Liver (tissue), 9 donors: ENCODE results near the gene MIOX. TPM values are rescaled to one million over a fixed set of nuclear protein-coding genes. Genes with fewer than 3 reads are reported as not detected.
A peak's percentile ranks its signal among the peaks of the same experiment; 100 is the strongest.

Source experiments
- DNase-seq: peaks from one replicate; pipeline ENCODE4 v3.0.0-alpha.2; 2017; ENCODE audit warnings: low spot score
- H3K27ac ChIP-seq, 2 donors: one replicate each; pipeline ENCODE4 v1.7.0; 2013; ENCODE audit warnings: inconsistent platforms in 2 of 2, low read length in 2 of 2, control low read depth in 1 of 2, low read depth in 1 of 2, mild to moderate bottlenecking in 1 of 2
- H3K27me3 ChIP-seq, 4 donors: one replicate each; pipeline versions ENCODE4 v1.6.1 to v1.7.0; 2013; ENCODE audit warnings: low read length in 3 of 4, inconsistent platforms in 1 of 4, mild to moderate bottlenecking in 1 of 4, moderate library complexity in 1 of 4; ENCODE audit not compliant: control insufficient read depth in 4 of 4, insufficient read depth in 4 of 4
- H3K36me3 ChIP-seq, 4 donors: one replicate each; pipeline versions ENCODE4 v1.6.1 to v1.7.0; 2013; ENCODE audit warnings: low read length in 3 of 4, mild to moderate bottlenecking in 3 of 4, low read depth in 1 of 4, moderate library complexity in 1 of 4; ENCODE audit not compliant: control insufficient read depth in 4 of 4, insufficient read depth in 3 of 4
- H3K4me1 ChIP-seq, 4 donors: one replicate each; pipeline versions ENCODE4 v1.6.1 to v1.7.0; 2013; ENCODE audit warnings: low read length in 3 of 4, mild to moderate bottlenecking in 3 of 4, moderate library complexity in 1 of 4; ENCODE audit not compliant: control insufficient read depth in 4 of 4, insufficient read depth in 4 of 4
- H3K4me3 ChIP-seq, 3 donors: one replicate each; pipeline versions ENCODE4 v1.6.1 to v1.7.0; 2013; ENCODE audit warnings: low read length in 3 of 3, control low read depth in 1 of 3, low read depth in 1 of 3, mild to moderate bottlenecking in 1 of 3
- H3K9ac ChIP-seq, 2 donors: one replicate each; pipeline ENCODE4 v1.7.0; 2013; ENCODE audit warnings: low read length in 2 of 2, mild to moderate bottlenecking in 2 of 2, moderate library complexity in 2 of 2, control low read depth in 1 of 2, low read depth in 1 of 2
- H3K9me3 ChIP-seq, 4 donors: one replicate each; pipeline versions ENCODE4 v1.6.1 to v1.7.0; 2013; ENCODE audit warnings: low read length in 3 of 4; ENCODE audit not compliant: control insufficient read depth in 4 of 4
- EGR1 ChIP-seq, 2 donors: IDR thresholded peaks; 2 replicates each; pipeline ENCODE4 v1.6.1; 2016 to 2018; ENCODE audit warnings: antibody characterized with exemption in 2 of 2, low read depth in 2 of 2
- GABPA ChIP-seq, 2 donors: IDR thresholded peaks in 1 of 2; conservative IDR thresholded peaks in 1 of 2; 2 replicates each; pipeline ENCODE4 v1.6.1; 2016; ENCODE audit warnings: antibody characterized with exemption in 2 of 2, mild to moderate bottlenecking in 1 of 2, moderate library complexity in 1 of 2
- HNF4A ChIP-seq, 2 donors: conservative IDR thresholded peaks; 2 replicates each; pipeline ENCODE4 v1.6.1; 2016; ENCODE audit warnings: antibody characterized with exemption in 2 of 2, mild to moderate bottlenecking in 2 of 2
- HNF4G ChIP-seq: IDR thresholded peaks from 2 replicates; pipeline ENCODE4 v1.6.1; 2016; ENCODE audit warnings: antibody characterized with exemption
- NR2F2 ChIP-seq: IDR thresholded peaks from 2 replicates; pipeline ENCODE4 v1.6.1; 2016; ENCODE audit warnings: antibody characterized with exemption
- RAD21 ChIP-seq, 2 donors: IDR thresholded peaks; 2 replicates each; pipeline ENCODE4 v1.6.1; 2016; ENCODE audit warnings: antibody characterized with exemption in 2 of 2, mild to moderate bottlenecking in 2 of 2
- RXRA ChIP-seq, 2 donors: IDR thresholded peaks; 2 replicates each; pipeline ENCODE4 v1.6.1; 2017 to 2018; ENCODE audit warnings: antibody characterized with exemption in 2 of 2, mild to moderate bottlenecking in 1 of 2
- SP1 ChIP-seq: IDR thresholded peaks from 2 replicates; pipeline ENCODE4 v1.6.1; 2018; ENCODE audit warnings: antibody characterized with exemption, mild to moderate bottlenecking
- TAF1 ChIP-seq: conservative IDR thresholded peaks from 2 replicates; pipeline ENCODE4 v1.6.1; 2016; ENCODE audit warnings: antibody characterized with exemption, mild to moderate bottlenecking
- YY1 ChIP-seq: IDR thresholded peaks from 2 replicates; pipeline ENCODE4 v1.6.1; 2016; ENCODE audit warnings: antibody characterized with exemption, mild to moderate bottlenecking
- whole genome bisulfite sequencing: extraction: QIAGEN DNeasy Blood & Tissue Kit; methylation state at CpG from one replicate; pipeline ENCODE4 v1.1.7; 2013; 5-methylcytosine and 5-hydroxymethylcytosine counted together
- polyA plus RNA-seq, 2 donors: library from polyadenylated mRNA; stranded (reverse) in 1 of 2; unstranded in 1 of 2; fragments of 200-250 nt in 1 of 2; fragments of >200 nt in 1 of 2; fragmentation: Nextera tagmentation in 1 of 2; extraction: Ambion mirVana in 1 of 2; gene quantifications; one replicate each; pipeline versions ENCODE4 v1.2.1 to v1.2.3, GENCODE V29; 2013 to 2015
- total RNA-seq, 2 donors: library from RNA; depleted of rRNA; stranded (reverse); fragments of >200 nt; gene quantifications; one replicate each; pipeline ENCODE4 v1.2.3, GENCODE V29; 2014
- TF ChIP-seq, protein P1 (sequence below): IDR thresholded peaks from 2 replicates; pipeline ENCODE4 v1.6.1; 2016; ENCODE audit warnings: antibody characterized with exemption, mild to moderate bottlenecking
- TF ChIP-seq, protein P2 (sequence below): IDR thresholded peaks from 2 replicates; pipeline ENCODE4 v1.6.1; 2016; ENCODE audit warnings: antibody characterized with exemption
- TF ChIP-seq, protein P3 (sequence below): fragments of 150-350 bp; IDR thresholded peaks from 2 replicates; pipeline ENCODE4 v1.5.1; 2017; ENCODE audit warnings: improper control_type of control experiment, low read depth, low read length; ENCODE audit not compliant: missing input control
- donor health status: healthy.
- donor health status: healthy.
- donor health status: healthy.
- donor health status: healthy.
- donor health status: healthy.

The MIOX gene
- total and polyA plus RNA-seq, 4 donors, result not detected

DNA sequence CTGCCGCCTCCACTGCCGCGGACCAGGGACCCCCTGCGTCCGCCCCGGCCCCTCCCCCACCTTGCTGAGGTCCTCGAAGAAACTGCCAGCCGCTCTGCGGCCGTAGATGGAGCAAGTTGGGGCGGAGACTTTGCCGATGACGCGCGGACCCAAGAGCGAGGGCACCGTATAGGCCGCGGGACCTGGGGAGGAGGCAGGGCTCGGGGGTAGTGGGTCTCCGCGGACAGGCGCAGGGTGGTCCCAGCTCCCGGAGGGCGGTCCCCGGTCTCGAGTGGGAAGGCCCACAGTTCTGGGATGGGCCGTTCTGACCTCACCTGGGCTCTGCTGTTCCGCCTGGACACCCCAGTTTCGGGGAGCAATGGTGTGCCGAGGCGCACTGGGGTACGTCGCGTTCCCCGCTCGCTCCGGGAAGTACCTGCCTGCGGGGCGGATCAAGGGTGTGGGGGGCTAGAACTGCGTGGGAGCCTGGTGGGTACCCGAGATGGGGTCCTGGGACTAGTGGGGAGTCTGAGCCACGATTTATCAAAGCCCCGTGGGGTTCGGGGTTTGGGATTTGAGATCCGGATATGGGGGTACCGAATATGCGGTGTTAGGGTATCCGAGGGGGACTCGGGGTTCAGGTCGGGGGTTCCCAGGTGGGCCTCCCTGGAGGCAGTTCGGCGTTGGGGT is 44.4 kb downstream of the MIOX start (continued):
- TF ChIP-seq, protein P1, sequence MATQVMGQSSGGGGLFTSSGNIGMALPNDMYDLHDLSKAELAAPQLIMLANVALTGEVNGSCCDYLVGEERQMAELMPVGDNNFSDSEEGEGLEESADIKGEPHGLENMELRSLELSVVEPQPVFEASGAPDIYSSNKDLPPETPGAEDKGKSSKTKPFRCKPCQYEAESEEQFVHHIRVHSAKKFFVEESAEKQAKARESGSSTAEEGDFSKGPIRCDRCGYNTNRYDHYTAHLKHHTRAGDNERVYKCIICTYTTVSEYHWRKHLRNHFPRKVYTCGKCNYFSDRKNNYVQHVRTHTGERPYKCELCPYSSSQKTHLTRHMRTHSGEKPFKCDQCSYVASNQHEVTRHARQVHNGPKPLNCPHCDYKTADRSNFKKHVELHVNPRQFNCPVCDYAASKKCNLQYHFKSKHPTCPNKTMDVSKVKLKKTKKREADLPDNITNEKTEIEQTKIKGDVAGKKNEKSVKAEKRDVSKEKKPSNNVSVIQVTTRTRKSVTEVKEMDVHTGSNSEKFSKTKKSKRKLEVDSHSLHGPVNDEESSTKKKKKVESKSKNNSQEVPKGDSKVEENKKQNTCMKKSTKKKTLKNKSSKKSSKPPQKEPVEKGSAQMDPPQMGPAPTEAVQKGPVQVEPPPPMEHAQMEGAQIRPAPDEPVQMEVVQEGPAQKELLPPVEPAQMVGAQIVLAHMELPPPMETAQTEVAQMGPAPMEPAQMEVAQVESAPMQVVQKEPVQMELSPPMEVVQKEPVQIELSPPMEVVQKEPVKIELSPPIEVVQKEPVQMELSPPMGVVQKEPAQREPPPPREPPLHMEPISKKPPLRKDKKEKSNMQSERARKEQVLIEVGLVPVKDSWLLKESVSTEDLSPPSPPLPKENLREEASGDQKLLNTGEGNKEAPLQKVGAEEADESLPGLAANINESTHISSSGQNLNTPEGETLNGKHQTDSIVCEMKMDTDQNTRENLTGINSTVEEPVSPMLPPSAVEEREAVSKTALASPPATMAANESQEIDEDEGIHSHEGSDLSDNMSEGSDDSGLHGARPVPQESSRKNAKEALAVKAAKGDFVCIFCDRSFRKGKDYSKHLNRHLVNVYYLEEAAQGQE, result peak; percentile 70
- TF ChIP-seq NR2F2, result no peak
- TF ChIP-seq TAF1, result peak; percentile 65
- peak in 1 of 2 donors; percentile 10 for TF ChIP-seq HNF4A (conservative IDR thresholded peaks at IDR 0.05)

DNA sequence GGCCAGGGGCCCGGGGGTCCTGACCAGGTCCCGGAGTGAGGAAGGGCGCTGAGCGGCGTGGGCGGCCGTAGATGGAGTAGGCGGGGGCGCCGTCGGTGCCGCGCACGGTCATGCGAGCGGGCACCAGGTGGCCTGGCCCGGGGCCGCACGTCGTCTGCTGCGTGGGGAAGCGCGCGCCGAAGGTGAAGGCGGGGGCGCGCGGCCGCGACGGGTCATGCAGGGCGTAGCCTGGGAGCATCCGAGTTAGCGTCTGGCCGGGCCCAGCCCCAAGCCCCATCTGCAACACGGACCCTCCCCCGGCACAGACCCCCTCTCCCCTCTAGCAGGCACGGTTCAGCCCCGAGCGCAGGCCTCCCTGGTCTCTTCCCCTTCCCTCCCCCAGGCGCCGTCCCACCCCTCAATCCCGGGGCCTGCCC is 44.9 kb downstream of the MIOX start:
- Histone ChIP-seq H3K27me3 (no peaks in the 10 kb centered on the region), H3K27ac (peak overlapping the region; percentile 92 to 98), H3K36me3 (no peaks in the 10 kb centered on the region), H3K9me3 (no peaks in the 10 kb centered on the region), H3K4me3 (peak overlapping the region; percentile 62 to 93 (median 90)), H3K4me1 (peaks cover 4 to 39% (median 19%) of the 10 kb centered on the region in 4 donors), H3K9ac (peak overlapping the region; percentile 47 to 71)
- TF ChIP-seq RAD21 (IDR thresholded peaks at IDR 0.05), result no peak
- TF ChIP-seq, protein P2, sequence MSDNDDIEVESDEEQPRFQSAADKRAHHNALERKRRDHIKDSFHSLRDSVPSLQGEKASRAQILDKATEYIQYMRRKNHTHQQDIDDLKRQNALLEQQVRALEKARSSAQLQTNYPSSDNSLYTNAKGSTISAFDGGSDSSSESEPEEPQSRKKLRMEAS, result no peak
- TF ChIP-seq EGR1 (IDR thresholded peaks at IDR 0.05; ENCODE audit: low read depth in 2 of 2), result peak in 1 of 2 donors; percentile 53
- TF ChIP-seq, protein P3, sequence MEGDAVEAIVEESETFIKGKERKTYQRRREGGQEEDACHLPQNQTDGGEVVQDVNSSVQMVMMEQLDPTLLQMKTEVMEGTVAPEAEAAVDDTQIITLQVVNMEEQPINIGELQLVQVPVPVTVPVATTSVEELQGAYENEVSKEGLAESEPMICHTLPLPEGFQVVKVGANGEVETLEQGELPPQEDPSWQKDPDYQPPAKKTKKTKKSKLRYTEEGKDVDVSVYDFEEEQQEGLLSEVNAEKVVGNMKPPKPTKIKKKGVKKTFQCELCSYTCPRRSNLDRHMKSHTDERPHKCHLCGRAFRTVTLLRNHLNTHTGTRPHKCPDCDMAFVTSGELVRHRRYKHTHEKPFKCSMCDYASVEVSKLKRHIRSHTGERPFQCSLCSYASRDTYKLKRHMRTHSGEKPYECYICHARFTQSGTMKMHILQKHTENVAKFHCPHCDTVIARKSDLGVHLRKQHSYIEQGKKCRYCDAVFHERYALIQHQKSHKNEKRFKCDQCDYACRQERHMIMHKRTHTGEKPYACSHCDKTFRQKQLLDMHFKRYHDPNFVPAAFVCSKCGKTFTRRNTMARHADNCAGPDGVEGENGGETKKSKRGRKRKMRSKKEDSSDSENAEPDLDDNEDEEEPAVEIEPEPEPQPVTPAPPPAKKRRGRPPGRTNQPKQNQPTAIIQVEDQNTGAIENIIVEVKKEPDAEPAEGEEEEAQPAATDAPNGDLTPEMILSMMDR, result no peak
- no peak for TF ChIP-seq HNF4A (conservative IDR thresholded peaks at IDR 0.05)
- no peak for TF ChIP-seq GABPA (IDR thresholded peaks at IDR 0.05 in 1 of 2, conservative IDR thresholded peaks at IDR 0.05 in 1 of 2)
- no peak for TF ChIP-seq YY1
- no peak for TF ChIP-seq HNF4G
- no peak for DNase-seq
- under 1% methylated on average over 44 of the region's 44 CpGs for WGBS

DNA sequence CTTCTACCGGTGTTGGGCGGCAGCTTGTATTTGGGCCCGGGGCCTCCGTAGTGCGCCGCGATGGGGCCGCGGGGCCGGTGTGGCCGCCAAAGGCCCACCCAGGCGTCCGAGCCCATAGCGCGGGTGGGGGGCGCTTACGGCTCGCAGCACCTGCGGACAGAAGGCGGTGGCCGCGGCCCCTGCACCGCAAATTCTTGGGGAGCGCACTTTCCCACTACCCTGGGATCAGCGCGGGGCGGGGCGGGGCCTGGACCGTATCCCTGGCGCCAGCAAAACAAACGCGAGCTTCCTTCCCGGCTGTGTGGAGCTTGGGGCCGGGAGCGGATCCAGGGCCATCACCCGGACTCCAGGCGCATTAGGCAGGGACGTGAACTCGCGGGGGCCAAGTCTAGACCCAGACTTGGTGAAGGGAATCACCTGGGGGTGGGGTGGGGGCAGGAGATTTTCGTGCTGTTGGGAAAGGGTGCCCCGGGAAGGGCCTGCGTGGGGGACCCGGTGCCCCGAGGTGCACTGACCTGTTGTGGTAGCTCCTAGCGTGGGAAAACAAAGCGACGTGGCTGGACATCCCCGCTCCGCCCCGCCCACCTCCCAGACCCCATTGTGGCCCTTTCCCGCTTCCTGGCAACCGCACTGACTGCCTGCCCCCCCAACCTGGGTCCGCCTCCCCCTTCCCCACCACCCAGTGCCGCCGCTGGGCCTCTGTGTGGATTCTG is 45.5 kb downstream of the MIOX start:
- DNase-seq, result peak; percentile 61
- Histone ChIP-seq H3K9me3 (no peaks in the 10 kb centered on the region), H3K4me3 (peak overlapping the region; percentile 49 to 93 (median 62)), H3K9ac (peak overlapping the region in 1 of 2 donors; percentile 71), H3K4me1 (peaks cover 3 to 33% (median 16%) of the 10 kb centered on the region in 4 donors), H3K27me3 (no peaks in the 10 kb centered on the region), H3K27ac (peak overlapping the region; percentile 92 to 98), H3K36me3 (no peaks in the 10 kb centered on the region)
- TF ChIP-seq, protein P3, result no peak
- TF ChIP-seq, protein P1, result peak; percentile 53
- TF ChIP-seq RAD21 (IDR thresholded peaks at IDR 0.05) (peak in 1 of 2 donors; percentile 40), EGR1 (IDR thresholded peaks at IDR 0.05; ENCODE audit: low read depth in 2 of 2) (no peak), RXRA (IDR thresholded peaks at IDR 0.05) (peak; percentile 69 to 81), HNF4A (conservative IDR thresholded peaks at IDR 0.05) (peak; percentile 9 to 44), YY1 (peak; percentile 52), SP1 (peak; percentile 45)
- 2% methylated on average over 56 of the region's 56 CpGs for WGBS
